ENCODE data around the gene AFAP1. TPM values are rescaled to one million over a fixed set of nuclear protein-coding genes. Genes with fewer than 3 reads are reported as not detected.
A peak's percentile ranks its signal among the peaks of the same experiment; 100 is the strongest.

The AFAP1 gene
- total and polyA plus RNA-seq, 2 donors (not counting 3 experiments of a cell fraction or from before 2014, with no cell fraction given): 32.3 to 103 TPM

- Histone ChIP-seq H3K79me2 (ENCODE audit: control insufficient read depth, insufficient read depth, low read length) (peaks cover 8% of the 10 kb centered on the region), H3K9ac (replicated peaks; ENCODE audit: extremely low read depth, insufficient read depth, low read length) (no peak overlapping the region), H3K27me3 (ENCODE audit: control insufficient read depth in 2 of 2, insufficient read depth in 2 of 2, low read length in 2 of 2) (no peaks in the 10 kb centered on the region), H4K20me1 (replicated peaks; ENCODE audit: control insufficient read depth, extremely low read depth, insufficient read depth, low read length) (no peaks in the 10 kb centered on the region), H3K36me3 (ENCODE audit: control insufficient read depth in 2 of 2, extremely low read depth in 1 of 2, insufficient read depth in 2 of 2, low read length in 2 of 2) (peaks cover 30 to 67% of the 10 kb centered on the region in 2 experiments), H3K4me1 (ENCODE audit: control insufficient read depth, extremely low read depth, insufficient read depth, low read length) (no peaks in the 10 kb centered on the region), H3K9me3 (replicated peaks; ENCODE audit: control insufficient read depth, insufficient read depth, low read length) (no peaks in the 10 kb centered on the region), H3K27ac (ENCODE audit: insufficient read depth, low read depth, low read length) (no peak overlapping the region), H3K4me3 (replicated peaks in 1 of 3; ENCODE audit: insufficient read depth in 1 of 3, low read depth in 1 of 3, low read length in 3 of 3) (no peak overlapping the region), H2AFZ (ENCODE audit: low read depth, low read length) (no peak overlapping the region), H3K9me1 (replicated peaks; ENCODE audit: control insufficient read depth, extremely low read depth, insufficient read depth, low read length) (no peaks in the 10 kb centered on the region), H3K4me2 (ENCODE audit: insufficient read depth, low read length) (no peak overlapping the region)
- CTCF ChIA-PET: interaction anchor here (2.8 kb wide), 1 partner anchor 35 kb away, joined by 10 read pairs; no protein-coding TSS in a partner anchor
- dilution Hi-C loops (cut with MboI; ENCODE audit: extremely low pct_ligation_motif_present, low sequenced_read_pairs) (no loop called here), intact Hi-C loops (cut with micrococcal nuclease) (no loop called here)
- POLR2A ChIA-PET: no interaction called here
- DNase-seq (ENCODE audit: low read depth, low spot score) (peak; percentile 36), FAIRE-seq (no peak)
- TF ChIP-seq MYC (IDR thresholded peaks at IDR 0.05; ENCODE audit: low read depth, low read length): no peak
- TF ChIP-seq POLR2A (IDR thresholded peaks at IDR 0.05; ENCODE audit: low read depth, low read length): no peak
- no peak for TF ChIP-seq JUN (IDR thresholded peaks at IDR 0.05; ENCODE audit: borderline replicate concordance, insufficient read depth, insufficient read length, low read depth)
- TF ChIP-seq EZH2 (IDR thresholded peaks at IDR 0.05; ENCODE audit: borderline replicate concordance, low read depth, low read length, severe bottlenecking): no peak
- TF ChIP-seq GATA2 (IDR thresholded peaks at IDR 0.05; ENCODE audit: insufficient read depth, insufficient read length, low read depth, low read length): no peak
- TF ChIP-seq POLR2AphosphoS5 (IDR thresholded peaks at IDR 0.05; ENCODE audit: insufficient read depth, low read depth, low read length): no peak
- TF ChIP-seq, protein P1, sequence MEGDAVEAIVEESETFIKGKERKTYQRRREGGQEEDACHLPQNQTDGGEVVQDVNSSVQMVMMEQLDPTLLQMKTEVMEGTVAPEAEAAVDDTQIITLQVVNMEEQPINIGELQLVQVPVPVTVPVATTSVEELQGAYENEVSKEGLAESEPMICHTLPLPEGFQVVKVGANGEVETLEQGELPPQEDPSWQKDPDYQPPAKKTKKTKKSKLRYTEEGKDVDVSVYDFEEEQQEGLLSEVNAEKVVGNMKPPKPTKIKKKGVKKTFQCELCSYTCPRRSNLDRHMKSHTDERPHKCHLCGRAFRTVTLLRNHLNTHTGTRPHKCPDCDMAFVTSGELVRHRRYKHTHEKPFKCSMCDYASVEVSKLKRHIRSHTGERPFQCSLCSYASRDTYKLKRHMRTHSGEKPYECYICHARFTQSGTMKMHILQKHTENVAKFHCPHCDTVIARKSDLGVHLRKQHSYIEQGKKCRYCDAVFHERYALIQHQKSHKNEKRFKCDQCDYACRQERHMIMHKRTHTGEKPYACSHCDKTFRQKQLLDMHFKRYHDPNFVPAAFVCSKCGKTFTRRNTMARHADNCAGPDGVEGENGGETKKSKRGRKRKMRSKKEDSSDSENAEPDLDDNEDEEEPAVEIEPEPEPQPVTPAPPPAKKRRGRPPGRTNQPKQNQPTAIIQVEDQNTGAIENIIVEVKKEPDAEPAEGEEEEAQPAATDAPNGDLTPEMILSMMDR (IDR thresholded peaks at IDR 0.05; ENCODE audit: extremely low read depth in 1 of 2, insufficient read depth in 1 of 2, low read depth in 1 of 2, low read length in 2 of 2): no peak
- TF ChIP-seq, protein P2, sequence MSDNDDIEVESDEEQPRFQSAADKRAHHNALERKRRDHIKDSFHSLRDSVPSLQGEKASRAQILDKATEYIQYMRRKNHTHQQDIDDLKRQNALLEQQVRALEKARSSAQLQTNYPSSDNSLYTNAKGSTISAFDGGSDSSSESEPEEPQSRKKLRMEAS (IDR thresholded peaks at IDR 0.05; ENCODE audit: insufficient read depth, insufficient read length): no peak
- BruUV-seq (replicated peaks): no TSS peak
Measured at GRCh38 chr4:7766661-7767345, 172.9 kb downstream of the AFAP1 start.
